RWPE2 (cell line): Measurements from ENCODE around the gene CADM3.

Source experiments
- ATAC-seq: fragments of 200-7000 bp; cut with Tn5 transposase; 3 replicates; pipeline ENCODE4 v1.9.1; 2021; ENCODE audit warnings: low read depth
- DNase-seq: peaks from one replicate; pipeline ENCODE4 v3.0.0-alpha.2; 2020; ENCODE audit warnings: low spot score
- H3K27ac ChIP-seq: fragments of 450-650 bp; 2 replicates; pipeline ENCODE4 v1.5.1; 2017; ENCODE audit warnings: mild to moderate bottlenecking; ENCODE audit not compliant: poor library complexity, severe bottlenecking
- H3K27me3 ChIP-seq: fragments of 250-450 bp; sonication (Bioruptor Pico); 2 replicates; pipeline ENCODE4 v1.5.1; 2021; ENCODE audit warnings: mild to moderate bottlenecking, moderate library complexity; ENCODE audit not compliant: insufficient read depth, poor library complexity, severe bottlenecking
- H3K36me3 ChIP-seq: fragments of 250-450 bp; sonication (Bioruptor Pico); 2 replicates; pipeline ENCODE4 v1.5.1; 2020; ENCODE audit warnings: low read depth, mild to moderate bottlenecking, moderate library complexity
- H3K4me1 ChIP-seq: fragments of 250-450 bp; sonication (Bioruptor Pico); 2 replicates; pipeline ENCODE4 v1.5.1; 2021; ENCODE audit warnings: mild to moderate bottlenecking, moderate library complexity; ENCODE audit not compliant: insufficient read depth, poor library complexity, severe bottlenecking
- H3K4me3 ChIP-seq: fragments of 250-450 bp; sonication (Bioruptor Pico); 2 replicates; pipeline ENCODE4 v1.5.1; 2021; ENCODE audit warnings: mild to moderate bottlenecking, moderate library complexity; ENCODE audit not compliant: severe bottlenecking
- H3K9me3 ChIP-seq: fragments of 250-450 bp; sonication (Bioruptor Pico); 2 replicates; pipeline ENCODE4 v1.5.1; 2021; ENCODE audit warnings: mild to moderate bottlenecking, moderate library complexity; ENCODE audit not compliant: severe bottlenecking
- CTCF ChIP-seq: fragments of 450-650 bp; IDR thresholded peaks from one replicate; pipeline ENCODE4 v1.5.1; 2017; ENCODE audit warnings: mild to moderate bottlenecking, moderate library complexity; ENCODE audit not compliant: poor library complexity, severe bottlenecking

CADM3 gene

GRCh38 chr1:159171254-159171687, at the start of gene CADM3:
CADM3 (plus strand) TSS chr1:159171615; CDS start chr1:159171766, 151 bp downstream.
- no peaks in the 10 kb centered on the region for H3K4me1 ChIP-seq
- peak within 1 kb of the TSS; percentile 7 for H3K4me3 ChIP-seq
- no peaks in the 10 kb centered on the region for H3K36me3 ChIP-seq
- TF ChIP-seq CTCF, result no peak
- ATAC-seq (no peak), DNase-seq (no peak)
- peaks cover 80% of the 10 kb centered on the region for H3K27me3 ChIP-seq
- H3K27ac ChIP-seq, result no peak within 1 kb of the TSS
- no peaks in the 10 kb centered on the region for H3K9me3 ChIP-seq

- Histone ChIP-seq H3K4me3 (no peak overlapping the region), H3K27me3 (no peaks in the 10 kb centered on the region), H3K4me1 (no peaks in the 10 kb centered on the region), H3K27ac (no peak overlapping the region), H3K36me3 (no peaks in the 10 kb centered on the region), H3K9me3 (no peaks in the 10 kb centered on the region)
- ATAC-seq (peak; percentile 60; the same call in 2 of the 3 replicates), DNase-seq (no peak)
- TF ChIP-seq CTCF, result no peak
Observed at GRCh38 chr1:159122005-159122621, 49.3 kb upstream of the CADM3 start.

GRCh38 chr1:159123587-159123986, 47.8 kb upstream of the CADM3 start:
- Histone ChIP-seq H3K27ac (no peak overlapping the region), H3K4me1 (no peaks in the 10 kb centered on the region), H3K4me3 (no peak overlapping the region), H3K9me3 (no peaks in the 10 kb centered on the region), H3K27me3 (no peaks in the 10 kb centered on the region), H3K36me3 (no peaks in the 10 kb centered on the region)
- DNase-seq (no peak), ATAC-seq (no peak)
- TF ChIP-seq CTCF, result no peak

GRCh38 chr1:159132271-159132881, 39.0 kb upstream of the CADM3 start:
- Histone ChIP-seq H3K27ac (no peak overlapping the region), H3K9me3 (no peaks in the 10 kb centered on the region), H3K27me3 (peaks cover 6% of the 10 kb centered on the region), H3K4me3 (no peak overlapping the region), H3K4me1 (no peaks in the 10 kb centered on the region), H3K36me3 (no peaks in the 10 kb centered on the region)
- no peak for ATAC-seq
- DNase-seq, result peak; percentile 49
- peak; percentile 92 for TF ChIP-seq CTCF

GRCh38 chr1:159140474-159140873, 30.9 kb upstream of the CADM3 start:
- ATAC-seq (no peak), DNase-seq (no peak)
- H3K36me3 ChIP-seq, result no peaks in the 10 kb centered on the region
- H3K4me3 ChIP-seq, result no peak overlapping the region
- H3K27me3 ChIP-seq, result peaks cover 27% of the 10 kb centered on the region
- H3K27ac ChIP-seq, result no peak overlapping the region
- TF ChIP-seq CTCF, result no peak
- no peaks in the 10 kb centered on the region for H3K9me3 ChIP-seq
- no peaks in the 10 kb centered on the region for H3K4me1 ChIP-seq
